HG03457 (cell line): Measurements from ENCODE around the gene LENG1.

ENCODE experiments used
- ATAC-seq: cut with Tn5 transposase; IDR thresholded peaks from one replicate; pipeline ENCODE4 v1.9.1; 2021; ENCODE audit warnings: moderate number of reproducible peaks; ENCODE audit not compliant: unreplicated experiment

LENG1 gene

DNA sequence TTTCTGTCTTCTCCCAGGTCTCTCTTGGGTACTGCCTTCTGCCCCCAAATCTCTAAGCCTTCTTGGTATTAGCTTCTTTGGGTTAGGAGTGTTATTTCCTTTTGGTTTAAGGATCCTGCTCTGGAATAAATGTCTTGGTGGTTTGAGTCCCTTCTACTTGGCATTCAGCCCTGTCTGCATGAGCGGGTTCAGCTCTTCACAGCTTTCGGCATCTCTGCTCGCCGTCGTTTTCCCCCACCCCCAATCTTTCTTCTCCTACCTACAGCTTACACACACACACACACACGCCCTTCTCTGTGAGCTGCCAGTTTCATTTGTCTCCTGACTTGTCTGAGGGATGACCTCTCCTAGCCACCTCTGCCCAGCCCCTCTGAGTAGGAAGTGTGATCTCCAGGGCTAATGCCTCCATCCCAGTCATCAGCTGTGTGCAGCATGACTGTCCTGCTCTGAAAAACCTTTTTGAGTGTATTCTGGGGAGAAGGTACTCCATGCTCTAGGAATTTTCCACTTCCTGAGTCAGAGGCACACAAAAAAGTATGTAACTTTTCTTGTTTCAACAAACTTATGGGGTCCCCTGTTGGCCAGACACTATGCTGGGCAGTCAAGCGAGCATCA, 17.2 kb downstream of the LENG1 start:
- ATAC-seq: no peak

DNA sequence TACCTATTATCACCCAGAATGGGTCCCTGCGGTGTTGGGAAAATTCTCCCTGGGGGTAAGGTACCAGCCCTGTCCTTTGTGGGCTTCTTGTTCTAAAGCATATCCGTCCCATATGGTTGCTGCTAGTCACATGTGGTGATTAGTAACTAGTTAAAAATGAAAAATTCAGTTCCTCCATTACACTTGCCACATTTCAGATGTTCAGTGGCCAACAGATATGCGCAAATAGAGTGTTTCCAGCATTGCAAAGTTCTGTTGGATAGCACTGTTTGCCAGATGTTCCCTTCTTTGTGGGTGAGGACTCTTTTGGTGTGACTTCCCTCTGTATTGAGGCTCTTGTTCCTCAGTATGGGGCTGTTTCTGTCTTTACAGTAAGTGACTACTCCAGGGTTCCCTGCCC, 18.2 kb downstream of the LENG1 start:
- no peak for ATAC-seq

GRCh38 chr19:54138489-54139256, 20.8 kb downstream of the LENG1 start:
- no peak for ATAC-seq

DNA sequence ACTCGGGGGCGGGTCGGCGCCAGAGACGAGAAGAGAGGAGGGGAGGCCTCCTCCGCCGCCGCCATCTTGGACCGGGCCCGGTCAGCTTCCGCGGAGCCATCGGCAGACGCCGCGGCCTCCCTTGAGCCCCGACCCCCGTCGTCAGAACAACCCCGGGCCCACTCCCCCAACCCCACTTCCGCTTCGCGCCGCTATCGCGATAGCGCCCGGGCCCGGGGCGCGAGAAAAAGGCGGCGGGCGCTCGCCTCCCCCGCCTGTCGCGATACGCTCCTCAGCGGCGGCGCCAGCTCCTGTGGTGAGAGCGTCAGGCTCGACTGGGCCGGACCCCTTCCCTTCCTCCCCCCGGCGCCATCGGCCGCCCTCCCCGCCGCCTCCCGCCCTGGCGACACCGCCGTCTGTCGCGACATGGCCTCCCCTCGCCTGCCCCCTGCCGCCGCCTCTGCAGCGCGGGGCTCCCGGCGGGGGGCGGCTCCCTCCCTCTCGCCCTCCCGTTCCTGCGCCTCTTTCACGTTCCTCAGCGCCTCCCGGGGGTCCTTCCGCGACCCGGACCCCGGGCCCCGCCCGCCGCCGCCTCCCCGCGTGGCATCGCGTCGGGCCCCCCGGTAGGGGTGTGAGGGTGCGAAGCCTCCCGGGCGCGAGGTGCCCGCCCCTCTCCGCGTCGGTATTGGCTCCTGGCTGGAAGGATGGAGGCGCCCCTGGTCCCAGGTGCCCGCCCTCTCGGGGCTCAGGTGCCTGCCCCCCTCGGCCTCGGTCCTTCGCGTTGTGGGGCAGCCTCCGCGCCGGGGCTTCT, 21.6 kb downstream of the LENG1 start, which contains the start of gene CNOT3:
Gene CNOT3, plus strand, starts transcription at position 64 of the 790 bp plus-strand sequence. CDS start 5,217 bp downstream, outside the sequence.
- no peak for ATAC-seq

- ATAC-seq: peak; percentile 64
Observed at GRCh38 chr19:54136864-54137698, 22.4 kb downstream of the LENG1 start.

DNA sequence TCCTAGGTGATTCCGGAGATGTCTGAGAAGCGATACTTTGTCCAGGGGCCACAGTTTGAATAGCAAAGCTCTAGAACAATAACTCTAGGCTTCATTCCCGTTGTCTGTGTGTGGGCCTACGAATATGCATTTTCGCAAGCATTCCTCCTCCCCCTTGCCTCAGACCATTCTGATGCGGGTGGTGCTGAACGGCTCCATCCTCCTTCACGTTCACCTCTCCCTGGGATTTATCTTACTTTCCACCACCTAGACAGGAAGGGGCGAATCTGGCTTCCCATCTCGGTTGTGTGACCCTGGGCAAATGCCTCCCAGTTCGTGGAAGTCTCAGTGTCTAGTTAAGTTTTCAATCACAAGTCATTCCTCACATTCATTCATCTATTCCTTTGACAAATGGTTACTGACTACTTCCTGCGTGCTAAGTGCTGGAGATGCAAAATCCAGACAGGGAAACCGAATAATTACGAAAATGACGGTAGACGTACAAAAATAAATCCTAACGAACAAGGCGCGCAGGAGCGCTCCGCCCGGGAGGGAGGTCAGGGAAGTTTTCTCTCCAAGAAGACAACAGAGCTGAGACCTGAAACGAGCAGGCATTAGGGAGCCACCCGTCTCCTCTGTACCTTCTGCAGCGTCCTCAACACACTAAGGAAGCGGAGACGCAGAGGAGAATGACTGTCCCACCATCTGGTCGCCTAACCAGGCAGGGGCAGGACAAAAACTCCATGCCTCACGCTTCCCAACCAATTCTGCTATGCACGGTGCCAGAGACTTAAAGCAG, 23.2 kb downstream of the LENG1 start:
- ATAC-seq: no peak

- ATAC-seq: no peak
Observed at GRCh38 chr19:54133957-54134590, 25.4 kb downstream of the LENG1 start.

DNA sequence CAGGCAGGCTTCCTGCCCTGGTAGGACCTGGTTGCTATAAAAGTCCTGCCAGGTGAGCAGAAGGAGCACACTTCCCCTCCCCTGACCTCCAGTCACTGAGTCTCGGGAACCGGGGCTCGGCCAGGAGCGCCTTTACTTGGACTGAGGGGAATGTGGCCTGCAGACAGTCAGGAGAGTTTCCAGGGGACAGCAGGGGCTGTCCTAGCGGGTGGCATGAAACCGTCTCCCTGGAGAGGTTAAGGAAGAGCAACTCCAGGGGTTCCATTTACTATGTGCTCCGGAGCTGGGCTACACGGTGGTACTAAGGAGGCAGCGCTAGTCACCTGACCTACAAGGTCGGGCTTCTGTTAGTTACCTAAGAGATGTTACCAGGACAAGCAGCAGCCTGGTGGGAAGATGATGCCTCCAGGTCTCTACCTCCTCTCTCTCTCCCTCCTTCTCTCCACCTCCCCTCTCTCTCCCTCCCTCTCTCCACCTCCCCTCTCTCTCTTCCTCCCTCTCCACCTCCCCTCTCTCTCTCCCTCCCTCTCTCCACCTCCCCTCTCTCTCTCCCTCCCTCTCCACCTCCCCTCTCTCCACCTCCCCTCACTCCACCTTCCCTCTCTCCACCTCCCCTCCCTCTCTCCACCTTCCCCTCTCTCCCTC, 26.1 kb downstream of the LENG1 start:
- no peak for ATAC-seq

GRCh38 chr19:54129617-54129996, 29.9 kb downstream of the LENG1 start:
- no peak for ATAC-seq

- no peak for ATAC-seq
Observed at GRCh38 chr19:54128796-54129616, 30.5 kb downstream of the LENG1 start.

DNA sequence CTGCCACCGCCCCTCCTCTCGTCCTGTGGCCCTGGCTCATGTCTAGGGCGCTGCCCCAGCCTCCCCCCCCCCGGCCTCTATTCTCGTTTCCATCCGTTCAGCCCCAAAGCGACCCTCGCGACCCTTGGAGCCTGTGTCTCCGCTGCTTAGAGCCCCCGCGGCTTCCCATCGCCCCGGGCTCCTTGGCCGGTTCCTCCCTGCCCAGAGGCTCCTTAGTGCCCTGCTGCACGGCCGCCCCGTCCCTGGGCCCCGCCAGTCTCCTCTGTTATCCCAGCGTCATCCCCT, 31.1 kb downstream of the LENG1 start:
- no peak for ATAC-seq

GRCh38 chr19:54127688-54128440, 31.7 kb downstream of the LENG1 start:
- no peak for ATAC-seq

- no peak for ATAC-seq
Observed at GRCh38 chr19:54125713-54126112, 33.8 kb downstream of the LENG1 start.

- no peak for ATAC-seq
Observed at GRCh38 chr19:54124393-54124792, 35.1 kb downstream of the LENG1 start.

GRCh38 chr19:54123682-54124081, 35.8 kb downstream of the LENG1 start:
- ATAC-seq: no peak

DNA sequence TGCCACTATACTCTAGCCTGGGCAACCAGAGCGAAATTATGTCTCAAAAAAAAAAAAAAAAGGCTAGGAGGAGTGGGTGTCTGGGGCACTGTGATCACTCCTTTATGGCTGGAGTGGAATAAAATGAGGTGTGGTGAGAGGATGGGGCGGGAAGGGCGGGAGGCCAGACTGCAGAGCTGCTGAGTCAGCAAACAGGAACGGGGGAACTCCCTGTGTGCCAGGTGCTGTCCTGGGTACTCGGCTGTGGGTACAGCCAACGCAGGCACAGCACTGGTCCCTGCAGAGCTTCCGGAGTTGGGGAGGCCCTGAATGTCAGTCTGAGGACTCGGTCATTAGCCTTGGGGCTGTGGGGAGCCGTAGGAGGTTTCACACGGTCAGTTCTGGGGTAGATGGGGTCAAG, 38.3 kb downstream of the LENG1 start:
- ATAC-seq: no peak

GRCh38 chr19:54115109-54116063, 44.1 kb downstream of the LENG1 start, which contains the start of the genes PRPF31 and TFPT:
PRPF31 (plus strand) TSS chr19:54115754; CDS start chr19:54118279, 2,525 bp downstream.
TFPT (minus strand) TSS chr19:54115657; CDS start chr19:54115269, 388 bp downstream.
- ATAC-seq: peak; percentile 66
